ENCODE measurements around the gene CAGE1. TPM values are rescaled to one million over a fixed set of nuclear protein-coding genes. Genes with fewer than 3 reads are reported as not detected.

The CAGE1 gene
- total RNA-seq, 1 experiment from 2014 or later: 0.29 TPM

DNA sequence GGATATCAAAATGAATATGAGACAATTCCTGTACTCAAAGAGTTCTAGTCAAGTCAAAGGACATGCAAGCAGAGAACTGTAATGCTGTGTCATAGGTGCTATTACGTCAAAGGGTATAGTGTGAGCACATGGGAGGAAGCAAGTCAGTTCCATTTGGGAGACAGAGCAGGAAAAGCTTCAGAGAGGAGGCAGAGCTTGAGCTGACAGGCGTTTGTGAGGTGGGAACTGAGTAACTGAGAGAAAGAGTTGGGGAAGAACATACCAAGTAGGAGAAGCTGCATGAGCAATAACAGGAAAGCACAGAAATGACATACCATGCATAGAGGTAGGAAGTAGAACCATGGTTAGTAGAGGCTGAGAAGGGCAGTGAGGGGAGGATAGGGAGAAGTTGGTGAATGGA lies 61.3 kb downstream of the CAGE1 start:
- BruUV-seq (replicated peaks): no TSS peak
- no peaks in the 10 kb centered on the region for H3K79me2 ChIP-seq (ENCODE audit: low read length)
- TF ChIP-seq EZH2phosphoT487 (IDR thresholded peaks at IDR 0.05; ENCODE audit: borderline replicate concordance, low read length) (no peak), EZH2 (IDR thresholded peaks at IDR 0.05; ENCODE audit: low read length, unreplicated experiment) (no peak)
- TF ChIP-seq, protein P1, sequence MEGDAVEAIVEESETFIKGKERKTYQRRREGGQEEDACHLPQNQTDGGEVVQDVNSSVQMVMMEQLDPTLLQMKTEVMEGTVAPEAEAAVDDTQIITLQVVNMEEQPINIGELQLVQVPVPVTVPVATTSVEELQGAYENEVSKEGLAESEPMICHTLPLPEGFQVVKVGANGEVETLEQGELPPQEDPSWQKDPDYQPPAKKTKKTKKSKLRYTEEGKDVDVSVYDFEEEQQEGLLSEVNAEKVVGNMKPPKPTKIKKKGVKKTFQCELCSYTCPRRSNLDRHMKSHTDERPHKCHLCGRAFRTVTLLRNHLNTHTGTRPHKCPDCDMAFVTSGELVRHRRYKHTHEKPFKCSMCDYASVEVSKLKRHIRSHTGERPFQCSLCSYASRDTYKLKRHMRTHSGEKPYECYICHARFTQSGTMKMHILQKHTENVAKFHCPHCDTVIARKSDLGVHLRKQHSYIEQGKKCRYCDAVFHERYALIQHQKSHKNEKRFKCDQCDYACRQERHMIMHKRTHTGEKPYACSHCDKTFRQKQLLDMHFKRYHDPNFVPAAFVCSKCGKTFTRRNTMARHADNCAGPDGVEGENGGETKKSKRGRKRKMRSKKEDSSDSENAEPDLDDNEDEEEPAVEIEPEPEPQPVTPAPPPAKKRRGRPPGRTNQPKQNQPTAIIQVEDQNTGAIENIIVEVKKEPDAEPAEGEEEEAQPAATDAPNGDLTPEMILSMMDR (conservative IDR thresholded peaks at IDR 0.05; ENCODE audit: low read depth, low read length): no peak
- intact Hi-C loops (cut with micrococcal nuclease): no loop called here
- H3K27me3 ChIP-seq (ENCODE audit: low read length): no peaks in the 10 kb centered on the region
- H3K36me3 ChIP-seq (ENCODE audit: low read depth, low read length): no peaks in the 10 kb centered on the region
- CTCF ChIA-PET: no interaction called here
- ATAC-seq: no peak
- H3F3A ChIP-seq (ENCODE audit: low read length, unreplicated experiment): no peaks in the 10 kb centered on the region
- no peak overlapping the region for H3K9ac ChIP-seq (ENCODE audit: low read length)
- no peak overlapping the region for H3K4me3 ChIP-seq (ENCODE audit: low read length)
- H3K4me1 ChIP-seq (ENCODE audit: insufficient read depth, low read length): no peaks in the 10 kb centered on the region
- H3K9me3 ChIP-seq (ENCODE audit: low read length): no peaks in the 10 kb centered on the region
- no peak overlapping the region for H3K27ac ChIP-seq (ENCODE audit: low read length)
- H2AFZ ChIP-seq (ENCODE audit: low read length): no peak overlapping the region
- POLR2A ChIA-PET (ENCODE audit: unreplicated experiment): no interaction called here
- H3K9me2 ChIP-seq (replicated peaks; ENCODE audit: low read length): no peaks in the 10 kb centered on the region
- no peaks in the 10 kb centered on the region for H4K20me1 ChIP-seq (ENCODE audit: low read length)
- no peak for DNase-seq
- no peak overlapping the region for H3K4me2 ChIP-seq (ENCODE audit: low read length)

DNA sequence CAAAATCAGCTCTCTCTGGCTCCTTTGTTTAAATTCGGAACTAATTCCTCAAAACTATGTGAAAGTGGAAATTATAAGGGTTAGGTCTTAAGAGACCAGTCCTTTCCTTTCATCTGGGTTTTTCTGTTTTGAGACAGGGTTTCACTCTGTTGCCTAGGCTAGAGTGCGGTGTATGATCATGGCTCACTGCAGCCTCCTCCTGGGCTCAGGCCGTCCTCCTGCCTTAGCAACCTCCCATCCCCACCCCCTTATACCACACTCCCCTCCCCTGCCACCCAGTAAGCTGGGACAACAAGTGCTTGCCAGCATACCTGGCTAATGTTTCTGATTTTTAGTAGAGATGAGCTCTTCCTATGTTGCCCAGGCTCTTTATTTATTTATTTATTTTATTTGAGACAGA lies 63.8 kb downstream of the CAGE1 start:
- Histone ChIP-seq H3K9me3 (ENCODE audit: low read length) (no peaks in the 10 kb centered on the region), H3K9ac (ENCODE audit: low read length) (no peak overlapping the region), H4K20me1 (ENCODE audit: low read length) (no peaks in the 10 kb centered on the region), H3K36me3 (ENCODE audit: low read depth, low read length) (no peaks in the 10 kb centered on the region), H3K27me3 (ENCODE audit: low read length) (no peaks in the 10 kb centered on the region), H3K4me1 (ENCODE audit: insufficient read depth, low read length) (no peaks in the 10 kb centered on the region), H3K27ac (ENCODE audit: low read length) (no peak overlapping the region), H3K4me2 (ENCODE audit: low read length) (no peak overlapping the region), H3K4me3 (ENCODE audit: low read length) (no peak overlapping the region), H3K9me2 (replicated peaks; ENCODE audit: low read length) (no peaks in the 10 kb centered on the region), H2AFZ (ENCODE audit: low read length) (no peak overlapping the region), H3F3A (ENCODE audit: low read length, unreplicated experiment) (no peaks in the 10 kb centered on the region), H3K79me2 (ENCODE audit: low read length) (no peaks in the 10 kb centered on the region)
- ATAC-seq (no peak), DNase-seq (no peak)
- CTCF ChIA-PET: no interaction called here
- TF ChIP-seq, protein P1 (conservative IDR thresholded peaks at IDR 0.05; ENCODE audit: low read depth, low read length): no peak
- TF ChIP-seq EZH2 (IDR thresholded peaks at IDR 0.05; ENCODE audit: low read length, unreplicated experiment): no peak
- TF ChIP-seq EZH2phosphoT487 (IDR thresholded peaks at IDR 0.05; ENCODE audit: borderline replicate concordance, low read length): no peak
- POLR2A ChIA-PET (ENCODE audit: unreplicated experiment): no interaction called here
- intact Hi-C loops (cut with micrococcal nuclease): no loop called here
- BruUV-seq (replicated peaks): no TSS peak

DNA sequence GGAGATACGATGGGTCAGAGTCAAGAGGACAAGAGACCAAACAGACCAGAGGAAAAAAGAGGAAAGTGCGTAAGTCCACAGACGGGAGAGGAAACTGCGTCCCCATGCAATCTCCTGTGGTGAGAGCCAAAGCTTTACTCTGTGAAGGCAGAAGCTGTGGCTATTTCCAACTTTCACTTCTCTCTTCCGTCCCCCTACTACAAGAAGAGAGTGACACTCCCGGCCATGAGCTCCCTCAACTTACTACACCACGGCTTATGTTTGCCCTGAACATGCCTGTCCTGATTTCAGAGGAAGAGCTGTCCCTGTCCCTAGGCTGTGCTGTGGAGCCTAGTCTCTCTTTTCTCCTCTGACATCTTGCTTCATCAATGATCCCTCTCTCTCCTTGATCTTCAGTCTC lies 65.0 kb downstream of the CAGE1 start:
- no peaks in the 10 kb centered on the region for H3K9me2 ChIP-seq (replicated peaks; ENCODE audit: low read length)
- H3K27ac ChIP-seq (ENCODE audit: low read length): no peak overlapping the region
- H3K4me2 ChIP-seq (ENCODE audit: low read length): no peak overlapping the region
- CTCF ChIA-PET: no interaction called here
- intact Hi-C loops (cut with micrococcal nuclease): no loop called here
- H3K4me1 ChIP-seq (ENCODE audit: insufficient read depth, low read length): no peaks in the 10 kb centered on the region
- H3K79me2 ChIP-seq (ENCODE audit: low read length): no peaks in the 10 kb centered on the region
- no peaks in the 10 kb centered on the region for H3K36me3 ChIP-seq (ENCODE audit: low read depth, low read length)
- DNase-seq (no peak), ATAC-seq (no peak)
- H3K9ac ChIP-seq (ENCODE audit: low read length): no peak overlapping the region
- H2AFZ ChIP-seq (ENCODE audit: low read length): no peak overlapping the region
- H3K4me3 ChIP-seq (ENCODE audit: low read length): no peak overlapping the region
- no peaks in the 10 kb centered on the region for H3K9me3 ChIP-seq (ENCODE audit: low read length)
- POLR2A ChIA-PET (ENCODE audit: unreplicated experiment): no interaction called here
- TF ChIP-seq EZH2 (IDR thresholded peaks at IDR 0.05; ENCODE audit: low read length, unreplicated experiment) (no peak), EZH2phosphoT487 (IDR thresholded peaks at IDR 0.05; ENCODE audit: borderline replicate concordance, low read length) (no peak)
- TF ChIP-seq, protein P1 (conservative IDR thresholded peaks at IDR 0.05; ENCODE audit: low read depth, low read length): no peak
- H4K20me1 ChIP-seq (ENCODE audit: low read length): no peaks in the 10 kb centered on the region
- BruUV-seq (replicated peaks): no TSS peak
- no peaks in the 10 kb centered on the region for H3F3A ChIP-seq (ENCODE audit: low read length, unreplicated experiment)
- H3K27me3 ChIP-seq (ENCODE audit: low read length): no peaks in the 10 kb centered on the region
